HG03139 (cell line): ENCODE data around the gene PARM1.
"Not testable (repeated sequence)": the region's sequence is repeated elsewhere in the genome, so short reads cannot be mapped to it uniquely, and the experiment has no call there.

Source experiments
- ATAC-seq: cut with Tn5 transposase; IDR thresholded peaks from one replicate; pipeline ENCODE4 v1.9.1; 2021; ENCODE audit not compliant: unreplicated experiment

Gene PARM1

GRCh38 chr4:74982546-74983252 lies 49.8 kb downstream of the PARM1 start:
- no peak for ATAC-seq

GRCh38 chr4:74983253-74983635 lies 50.3 kb downstream of the PARM1 start:
- ATAC-seq: no peak

- ATAC-seq: no peak
Observed at GRCh38 chr4:74990276-74990875, 57.5 kb downstream of the PARM1 start.

GRCh38 chr4:74994436-74994835 lies 61.5 kb downstream of the PARM1 start:
- ATAC-seq: not testable (repeated sequence)

- ATAC-seq: no peak
Observed at GRCh38 chr4:74996996-74997395, 64.1 kb downstream of the PARM1 start.

GRCh38 chr4:74997948-74998729 lies 65.2 kb downstream of the PARM1 start:
- ATAC-seq: no peak

GRCh38 chr4:74999714-75000309 lies 66.9 kb downstream of the PARM1 start:
- ATAC-seq: no peak

GRCh38 chr4:75001871-75002270 lies 69.0 kb downstream of the PARM1 start:
- no peak for ATAC-seq

- ATAC-seq: no peak
Observed at GRCh38 chr4:75002381-75002780, 69.5 kb downstream of the PARM1 start.

- no peak for ATAC-seq
Observed at GRCh38 chr4:75003979-75004378, 71.1 kb downstream of the PARM1 start.

GRCh38 chr4:75004755-75005668 lies 72.1 kb downstream of the PARM1 start:
- ATAC-seq: peak; percentile 69

- ATAC-seq: no peak
Observed at GRCh38 chr4:75005727-75006126, 72.8 kb downstream of the PARM1 start.

- no peak for ATAC-seq
Observed at GRCh38 chr4:75007891-75008290, 75.0 kb downstream of the PARM1 start.

GRCh38 chr4:75009138-75009537 lies 76.2 kb downstream of the PARM1 start:
- no peak for ATAC-seq

- no peak for ATAC-seq
Observed at GRCh38 chr4:75011131-75011795, 78.3 kb downstream of the PARM1 start.

- no peak for ATAC-seq
Observed at GRCh38 chr4:75015627-75016026, 82.7 kb downstream of the PARM1 start.

GRCh38 chr4:75016472-75016871 lies 83.6 kb downstream of the PARM1 start:
- no peak for ATAC-seq

- no peak for ATAC-seq
Observed at GRCh38 chr4:75018811-75019479, 86.0 kb downstream of the PARM1 start.

- ATAC-seq: no peak
Observed at GRCh38 chr4:75025431-75025830, 92.5 kb downstream of the PARM1 start.
